GM19351 (cell line): Measurements from ENCODE around the gene OSBPL10.
"Not testable (repeated sequence)": the region's sequence is repeated elsewhere in the genome, so short reads cannot be mapped to it uniquely, and the experiment has no call there.

ENCODE experiments used
- ATAC-seq: cut with Tn5 transposase; IDR thresholded peaks from one replicate; pipeline ENCODE4 v1.9.1; 2021; ENCODE audit warnings: mild to moderate bottlenecking, moderate library complexity; ENCODE audit not compliant: unreplicated experiment

OSBPL10 gene

DNA sequence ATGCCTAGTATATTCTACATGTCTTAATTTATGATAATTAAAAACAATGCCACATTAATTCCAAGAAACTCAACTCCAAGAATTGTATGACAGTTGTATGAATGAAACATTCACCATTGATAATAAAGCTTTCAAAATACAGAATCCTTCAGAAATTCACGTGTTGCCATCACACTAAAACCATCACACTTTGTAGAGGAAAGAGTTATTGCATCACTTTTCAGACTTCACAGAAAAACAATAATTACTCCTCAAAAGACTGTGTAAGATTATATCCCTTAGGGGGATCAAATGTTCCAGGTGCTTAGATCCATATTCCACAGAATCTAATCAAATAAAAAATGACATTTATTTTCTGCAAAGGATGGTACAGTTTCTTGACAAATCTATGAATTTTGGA is 85.0 kb downstream of the OSBPL10 start:
- ATAC-seq, result no peak

DNA sequence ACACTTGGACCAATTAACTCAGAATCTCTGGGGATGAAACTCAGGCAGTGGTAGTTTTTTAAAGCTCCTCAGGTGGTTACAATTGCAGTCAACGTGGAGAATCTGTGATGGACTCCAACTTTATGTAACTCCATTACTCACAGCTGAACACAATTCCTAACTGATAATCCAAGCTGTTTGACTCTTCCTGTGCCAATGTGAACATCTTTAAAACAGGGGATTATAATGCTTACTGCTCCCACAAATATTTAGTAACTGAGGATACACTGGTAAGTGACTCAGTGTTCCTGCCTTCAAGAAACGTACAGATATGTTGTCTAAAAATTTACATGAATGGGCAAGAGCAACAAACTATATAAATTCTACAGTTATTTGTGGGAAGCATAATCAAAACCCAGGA is 85.6 kb downstream of the OSBPL10 start:
- ATAC-seq, result no peak

DNA sequence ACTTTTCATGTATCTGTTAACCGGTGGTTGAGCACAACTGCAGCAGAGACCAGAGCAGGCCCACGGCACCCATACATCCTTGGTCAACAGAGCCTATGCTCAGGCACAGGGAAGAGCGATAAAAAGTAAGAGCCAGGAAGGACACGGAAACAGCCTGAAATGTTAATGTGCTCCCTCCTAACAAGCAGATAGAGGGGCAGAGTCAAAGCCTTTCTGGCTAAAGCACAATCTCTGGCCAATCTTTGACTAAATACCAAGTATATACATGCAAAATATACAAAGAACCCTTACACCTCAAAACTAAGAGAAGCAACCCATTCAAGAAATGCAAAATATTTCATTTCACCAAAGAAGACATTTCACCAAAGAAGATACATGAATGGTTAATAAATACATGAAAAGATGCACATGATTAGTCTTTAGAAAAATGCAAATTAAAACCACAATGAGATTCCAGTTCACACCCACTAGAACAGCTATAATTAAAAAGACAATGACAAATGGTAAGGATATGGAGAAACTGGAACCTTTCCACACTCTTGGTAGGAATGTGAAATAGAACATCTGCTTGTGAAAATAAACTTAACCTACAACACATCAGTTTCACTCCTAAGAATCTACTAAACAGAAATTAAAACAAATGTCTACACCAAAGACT is 88.0 kb downstream of the OSBPL10 start:
- ATAC-seq, result no peak

DNA sequence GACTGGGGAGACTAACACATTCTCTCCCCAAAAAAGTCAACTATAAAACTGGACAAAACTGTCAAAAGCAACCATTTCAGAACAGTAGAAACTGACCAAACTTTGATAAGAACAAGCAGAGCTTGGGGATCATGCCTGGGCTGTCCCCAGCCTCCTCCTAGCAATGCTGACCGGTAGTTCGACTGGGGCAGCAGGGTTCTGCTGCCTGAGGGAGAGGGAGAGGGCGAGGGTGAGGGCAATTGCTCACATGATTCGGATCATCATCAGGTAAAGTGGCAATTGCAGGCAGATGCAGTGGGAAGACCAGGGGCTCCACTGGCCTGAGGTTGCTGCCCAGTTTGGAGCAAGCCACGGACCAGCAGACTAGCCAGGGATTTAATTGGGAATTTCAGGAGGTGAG is 88.6 kb downstream of the OSBPL10 start:
- ATAC-seq, result no peak

DNA sequence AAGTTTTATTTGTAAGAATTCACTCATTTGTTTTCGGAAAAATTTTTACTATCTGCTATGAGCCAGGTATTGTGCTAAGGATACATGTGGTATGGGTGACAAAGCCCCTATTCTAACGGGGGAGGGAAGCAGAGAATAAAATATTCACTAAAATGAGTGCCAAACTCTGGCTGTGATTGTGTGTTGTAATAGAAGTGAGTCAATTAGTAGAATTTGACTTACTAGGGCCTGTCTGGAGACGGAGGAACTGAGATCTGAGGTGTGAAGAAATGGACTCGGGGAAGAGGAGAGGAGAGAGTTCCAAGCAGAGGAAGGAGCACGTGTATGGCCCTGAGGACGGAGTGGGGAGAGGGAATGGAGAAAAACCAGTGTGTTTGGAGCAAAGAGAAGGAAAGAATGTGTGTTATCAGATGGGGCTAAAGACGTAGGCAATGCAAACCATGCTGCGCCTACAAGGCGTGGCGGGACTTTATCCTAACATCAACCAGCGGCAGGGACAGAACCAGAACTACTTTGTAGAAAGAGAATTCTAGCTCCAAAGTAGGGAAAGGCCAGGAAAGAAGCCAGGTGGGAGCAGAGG is 89.1 kb downstream of the OSBPL10 start:
- no peak for ATAC-seq

DNA sequence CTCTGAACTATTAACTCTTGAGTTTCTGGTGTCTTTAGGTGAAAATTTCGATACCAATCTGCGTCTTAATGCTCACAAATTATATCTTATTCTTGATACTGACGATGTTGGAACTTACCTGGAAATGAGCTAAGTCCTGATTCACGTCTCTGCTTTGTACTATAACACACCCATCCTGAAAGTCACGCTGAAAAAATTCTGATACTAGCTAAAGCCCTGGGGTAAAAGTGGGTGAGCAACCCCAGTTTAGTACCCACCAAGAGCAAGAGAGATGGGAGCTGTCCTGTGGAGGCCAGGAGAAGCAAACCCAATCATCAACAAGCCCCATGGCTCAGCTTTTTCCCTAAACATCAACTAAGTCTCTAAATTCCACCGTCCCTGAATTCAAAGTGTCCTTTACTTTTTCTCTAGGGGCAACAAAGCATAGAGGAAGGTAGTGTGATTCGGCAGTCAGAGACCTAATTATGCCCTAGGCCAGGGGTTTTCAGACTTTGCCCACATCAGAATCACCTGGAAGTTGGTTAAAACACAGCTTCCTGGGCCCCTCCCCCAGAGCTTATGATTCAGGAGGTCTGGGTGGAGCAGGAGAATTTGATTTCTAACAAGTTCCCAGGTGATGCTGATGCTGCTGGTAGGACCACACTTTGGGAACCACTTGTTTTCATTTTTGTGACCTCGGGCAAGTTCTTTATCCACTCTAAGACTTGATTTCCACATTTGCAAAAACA is 90.2 kb downstream of the OSBPL10 start:
- no peak for ATAC-seq

DNA sequence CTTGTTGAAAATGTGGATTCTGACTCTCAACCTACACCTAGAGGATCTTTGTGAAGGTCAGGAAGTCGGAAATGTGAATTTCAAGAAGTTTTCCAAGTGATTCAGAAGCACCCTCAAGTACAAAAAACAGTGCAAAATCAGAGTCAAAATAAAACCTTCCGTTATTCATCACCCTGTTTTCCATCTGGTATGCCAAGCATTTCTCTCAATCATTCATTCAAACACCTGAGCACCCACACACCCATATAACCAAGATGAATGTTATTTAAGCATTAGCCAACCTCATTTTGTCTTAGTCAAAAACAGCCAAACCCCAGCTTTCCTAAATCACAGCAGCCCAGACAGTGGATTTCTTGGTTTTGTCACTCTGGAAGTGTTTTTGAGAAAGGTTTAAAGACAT is 91.1 kb downstream of the OSBPL10 start:
- ATAC-seq, result no peak

DNA sequence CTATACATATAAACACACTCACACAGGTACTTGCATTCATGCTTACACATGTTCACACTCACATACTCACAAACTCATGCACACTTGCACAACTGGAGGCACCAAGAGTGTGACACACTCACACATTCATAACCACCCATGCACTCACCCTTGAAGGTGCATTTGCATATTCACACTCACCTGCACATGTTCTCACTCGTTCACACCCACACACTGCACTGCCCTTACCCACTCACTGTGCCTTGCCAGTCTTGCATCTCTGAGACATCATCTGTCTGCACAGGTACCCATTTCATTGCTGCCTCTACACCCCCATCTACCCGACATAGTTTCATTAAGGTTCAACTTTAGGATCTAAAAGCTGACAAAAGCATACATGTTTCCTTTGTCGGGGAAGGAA is 95.8 kb downstream of the OSBPL10 start:
- ATAC-seq, result no peak

DNA sequence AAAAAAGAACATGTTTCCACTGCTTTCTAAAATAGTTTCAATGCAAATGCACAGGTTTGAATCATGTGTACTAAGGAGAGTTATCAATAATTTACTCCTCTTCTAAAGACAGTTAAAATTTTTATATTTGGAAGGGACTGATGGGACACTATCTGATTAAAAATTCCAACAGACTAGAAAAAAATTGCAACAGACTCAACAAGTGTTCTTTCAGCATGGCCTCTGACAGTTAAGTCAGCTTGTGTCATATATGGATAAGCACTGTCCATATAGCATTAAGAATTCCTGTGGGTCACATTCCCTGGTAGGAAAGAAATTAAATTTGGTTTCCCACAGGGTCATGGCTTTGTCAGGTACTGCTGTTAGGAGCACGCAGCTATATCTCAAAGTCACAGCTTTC is 96.8 kb downstream of the OSBPL10 start:
- ATAC-seq, result no peak

DNA sequence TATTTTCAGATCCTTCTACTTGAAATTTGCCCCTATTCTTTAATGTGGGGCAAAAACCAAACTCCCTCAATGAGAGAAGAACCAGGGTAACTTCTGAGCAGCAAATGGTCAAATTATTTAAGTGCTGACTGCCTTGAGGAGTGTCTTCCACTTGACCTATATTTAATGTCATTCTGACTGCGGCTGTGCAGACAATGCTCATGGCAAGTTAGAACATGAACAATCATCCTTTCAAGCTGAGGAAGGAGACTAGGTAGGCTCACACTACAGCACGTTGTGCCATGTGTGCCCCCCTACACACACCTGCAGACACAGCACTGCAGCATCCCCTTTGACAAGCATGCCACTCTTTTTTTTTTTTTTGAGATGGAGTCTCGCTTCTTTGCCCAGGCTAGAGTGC is 98.2 kb downstream of the OSBPL10 start:
- ATAC-seq, result no peak

DNA sequence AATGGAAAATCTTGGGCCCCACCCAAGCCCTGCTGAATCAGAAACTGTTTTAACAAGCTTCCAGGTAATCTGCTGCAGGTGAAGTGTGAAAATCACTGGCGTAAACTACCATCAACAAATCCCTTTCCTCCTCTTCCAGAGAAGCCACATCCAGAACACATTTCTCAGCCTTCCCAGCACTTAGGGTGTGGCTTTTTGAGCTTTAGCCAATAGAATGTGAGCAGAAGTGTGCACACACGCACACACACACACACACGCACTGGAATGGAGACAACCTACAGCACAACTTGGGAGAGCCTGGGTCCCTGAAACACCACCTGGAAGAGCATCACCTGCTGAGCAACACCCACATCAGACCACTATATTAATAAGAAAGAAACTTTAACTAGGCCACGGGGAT is 98.6 kb downstream of the OSBPL10 start:
- ATAC-seq, result no peak

DNA sequence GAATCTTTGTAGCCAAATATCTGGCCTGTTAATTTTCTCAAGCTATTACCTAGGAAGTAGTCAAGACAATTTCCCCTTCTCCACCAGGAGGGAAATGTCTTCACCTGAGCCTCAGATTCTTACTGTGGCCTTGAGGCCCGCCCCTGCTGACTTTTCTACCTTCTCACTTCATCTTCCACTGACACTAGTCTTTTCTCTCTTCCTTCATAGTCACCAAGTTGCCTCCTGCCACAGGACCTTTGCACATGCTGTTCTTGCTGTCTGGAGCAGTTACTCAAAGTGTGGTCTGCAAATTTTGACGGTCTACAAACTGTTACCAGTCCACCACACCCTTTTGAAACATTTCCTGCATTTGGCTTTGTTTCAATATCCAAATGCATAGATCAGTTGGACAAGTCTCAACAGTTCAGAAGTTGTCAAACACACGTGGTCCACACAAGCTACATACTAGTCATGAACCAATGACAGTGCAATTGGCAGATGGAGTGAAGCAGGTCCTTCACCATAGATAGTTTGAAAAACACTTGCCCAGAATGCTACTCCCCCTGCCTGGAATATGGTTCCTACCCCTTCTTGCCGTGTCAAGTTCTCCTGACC is 100.5 kb downstream of the OSBPL10 start:
- no peak for ATAC-seq

DNA sequence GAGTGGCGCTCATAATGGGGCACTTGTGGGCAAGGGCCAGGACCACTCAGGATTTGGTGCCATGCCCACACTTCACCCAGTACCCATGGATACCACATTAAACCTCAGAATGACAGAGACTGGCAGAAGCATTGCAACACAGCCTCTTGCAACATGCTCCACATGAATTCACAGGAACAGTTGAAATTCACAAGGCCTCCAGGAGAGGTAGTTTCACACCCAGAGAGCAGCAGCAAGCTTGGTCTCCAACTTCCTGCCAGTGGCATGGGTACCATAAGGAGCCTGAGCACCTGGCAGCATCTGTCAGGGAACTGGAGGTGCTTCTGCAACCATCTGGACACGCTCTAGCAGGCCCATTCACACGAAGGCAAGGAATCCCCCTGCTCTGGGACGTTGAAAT is 101.0 kb downstream of the OSBPL10 start:
- ATAC-seq, result no peak

DNA sequence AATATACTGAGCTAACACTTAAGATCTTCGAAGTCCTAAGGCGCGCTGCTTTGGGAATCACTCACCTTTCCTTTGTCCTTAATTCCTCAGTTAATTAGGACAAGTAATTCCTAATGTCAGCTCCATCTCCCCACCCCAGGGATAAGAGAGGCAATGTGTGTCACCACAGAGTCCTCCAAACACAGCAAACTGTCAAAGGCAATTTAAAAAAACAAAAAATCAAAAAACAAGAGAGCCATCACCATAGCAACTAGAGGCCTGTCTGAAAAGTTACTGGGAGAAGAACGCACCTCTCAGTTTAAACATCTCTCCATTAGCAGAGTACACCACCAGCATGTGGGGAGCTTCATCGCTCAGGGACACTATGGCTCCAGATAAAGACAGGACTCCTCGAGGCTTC is 101.7 kb downstream of the OSBPL10 start:
- no peak for ATAC-seq

DNA sequence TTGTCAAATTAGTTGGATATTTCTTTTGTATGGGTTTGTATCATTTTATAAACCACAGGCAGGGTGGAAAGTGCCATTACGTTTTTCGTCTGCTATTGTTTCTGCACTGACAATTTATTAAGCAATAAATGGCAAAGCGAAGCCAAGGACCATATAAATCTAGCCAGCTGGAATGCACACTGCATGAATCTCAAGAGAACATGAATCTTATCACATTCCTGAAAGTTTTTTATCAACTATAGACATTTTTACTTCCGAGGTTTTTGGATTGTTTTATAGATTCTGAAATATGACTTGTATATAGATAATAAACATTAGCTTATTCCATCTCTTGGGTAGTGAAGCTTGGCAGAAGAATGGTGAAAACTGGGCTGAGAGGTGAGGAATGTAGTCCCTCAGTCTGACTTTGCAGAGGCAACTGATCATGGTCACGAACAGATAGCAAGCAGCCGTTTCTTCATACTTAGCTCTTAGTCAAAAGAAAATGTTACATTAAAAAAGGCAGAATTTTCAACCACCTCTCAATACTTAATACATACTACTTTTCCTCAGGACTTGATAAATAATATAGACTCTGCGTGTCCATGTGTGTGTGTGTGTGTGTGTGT is 102.7 kb downstream of the OSBPL10 start:
- ATAC-seq, result no peak

DNA sequence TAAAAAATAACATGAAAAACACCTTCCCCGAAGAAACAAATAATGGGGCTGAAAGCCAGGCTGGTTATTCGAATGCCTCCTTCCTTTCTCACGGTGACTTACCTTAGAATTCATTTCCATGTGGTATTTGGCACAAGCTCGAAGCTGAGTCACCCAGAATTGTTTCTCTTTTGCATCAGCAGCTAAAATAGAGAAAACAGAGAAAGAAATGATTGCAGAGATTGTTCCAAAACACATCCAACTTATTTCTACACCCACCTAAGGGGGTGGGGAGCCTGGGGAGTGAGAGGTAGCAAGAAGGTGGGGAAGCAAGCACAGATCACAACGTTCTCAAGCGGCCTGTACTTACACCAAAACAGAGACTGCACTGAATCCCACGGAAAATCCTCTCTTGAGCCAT is 104.7 kb downstream of the OSBPL10 start:
- ATAC-seq, result no peak

DNA sequence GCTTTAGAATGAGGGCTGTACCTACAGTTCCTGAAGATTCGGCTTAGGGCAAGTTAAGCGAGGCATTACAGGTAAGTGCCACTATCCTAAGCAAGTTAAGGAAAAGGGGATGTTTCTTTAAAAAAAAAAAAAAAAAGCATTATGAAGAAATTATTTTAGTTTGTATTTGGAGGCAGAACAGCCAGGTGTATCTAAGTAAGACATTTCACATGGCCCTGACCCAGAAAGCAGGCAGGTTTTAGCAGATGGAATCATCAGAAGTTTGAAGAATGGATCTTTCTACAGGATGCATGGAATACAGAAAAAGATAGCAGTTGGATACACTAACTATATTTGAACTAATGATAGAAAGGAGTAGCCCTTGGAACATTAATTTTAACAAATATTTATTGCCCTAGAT is 105.6 kb downstream of the OSBPL10 start:
- ATAC-seq, result no peak

DNA sequence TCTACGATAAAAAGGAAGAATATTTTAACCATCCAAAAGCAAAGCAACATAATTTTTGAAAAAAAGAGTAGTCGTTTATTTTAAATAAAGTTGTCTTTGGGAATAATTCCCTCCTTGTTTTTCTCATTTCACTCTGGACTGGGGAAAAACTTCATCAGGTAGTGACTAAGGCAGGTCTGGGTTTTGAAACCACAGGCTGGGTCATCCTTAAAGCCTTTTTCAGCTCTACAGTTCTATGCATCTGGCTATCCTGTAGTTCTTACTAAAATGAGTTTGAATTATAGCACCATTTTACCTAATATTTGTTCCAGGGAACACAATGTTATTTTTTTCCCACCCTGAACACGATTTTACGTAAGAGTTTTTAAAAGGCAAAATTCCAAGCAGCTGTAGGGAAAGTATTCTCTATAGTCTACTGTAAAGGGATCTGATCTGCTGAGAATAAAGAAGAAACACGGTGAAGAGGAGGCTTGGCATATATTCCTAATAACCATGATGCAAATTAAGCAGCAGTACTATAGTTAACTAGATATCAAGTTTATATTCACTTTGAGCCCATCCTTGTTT is 107.7 kb downstream of the OSBPL10 start:
- ATAC-seq, result no peak

DNA sequence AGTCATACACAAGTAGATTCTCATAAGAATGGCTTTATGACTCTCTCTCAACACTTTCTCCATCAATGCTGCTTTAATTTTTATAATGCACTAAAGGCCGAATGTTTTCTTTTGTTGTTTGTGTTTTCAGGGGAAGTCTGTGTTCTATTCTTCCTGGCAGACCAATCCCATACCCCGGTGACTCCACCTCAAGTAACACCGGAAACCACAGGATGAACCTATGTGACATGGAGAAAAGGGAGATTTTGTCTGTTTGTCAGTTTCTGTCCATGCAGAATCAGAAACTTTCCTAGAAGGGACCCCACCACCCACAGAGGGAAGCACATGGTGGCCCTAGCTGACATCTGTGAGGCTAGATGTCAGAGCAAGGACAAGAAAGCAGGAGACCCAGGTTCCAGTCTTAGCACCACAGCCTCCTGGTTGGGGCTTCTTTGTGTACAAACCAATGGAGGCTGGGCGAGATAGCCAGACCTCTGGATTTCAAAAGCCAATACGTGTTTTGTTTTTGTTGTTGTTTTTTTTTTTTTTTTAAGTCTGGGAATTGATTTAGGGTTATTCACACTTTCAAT is 109.0 kb downstream of the OSBPL10 start:
- ATAC-seq, result no peak

DNA sequence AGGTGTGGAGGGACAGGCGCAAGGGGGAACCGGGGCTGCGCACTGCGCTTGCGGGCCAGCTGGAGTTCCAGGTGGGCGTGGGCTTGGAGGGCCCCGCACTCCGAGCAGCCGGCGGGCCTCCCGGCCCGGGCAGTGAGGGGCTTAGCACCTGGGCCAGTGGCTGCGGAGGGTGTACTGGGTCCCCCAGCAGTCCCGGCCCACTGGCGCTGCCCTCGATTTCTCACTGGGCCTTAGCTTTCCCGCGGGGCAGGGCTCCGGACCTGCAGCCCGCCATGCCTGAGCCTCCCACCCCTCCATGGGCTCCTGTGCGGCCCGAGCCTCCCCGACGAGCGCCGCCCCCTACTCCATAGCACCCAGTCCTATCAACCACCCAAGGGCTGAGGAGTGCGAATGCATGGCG is 111.0 kb downstream of the OSBPL10 start:
- not testable (repeated sequence) for ATAC-seq

DNA sequence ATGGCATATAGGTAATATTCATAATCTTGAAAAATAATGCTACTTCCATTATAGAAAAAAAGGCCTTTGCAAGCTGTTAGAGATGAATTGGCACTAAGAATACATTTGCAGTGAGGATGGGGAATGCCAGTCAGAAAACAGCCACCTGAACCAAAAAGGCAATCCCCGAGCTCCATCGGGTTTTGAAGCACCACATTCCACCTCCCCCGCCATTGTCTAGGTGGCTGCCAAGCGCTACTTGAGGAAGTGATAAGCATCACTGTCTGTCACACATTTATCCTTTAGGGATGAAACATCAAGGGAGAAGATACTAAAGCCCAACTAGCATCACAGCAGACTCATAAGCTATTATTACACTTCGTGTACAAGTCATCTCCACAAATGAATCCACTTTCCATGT is 112.8 kb downstream of the OSBPL10 start:
- ATAC-seq, result no peak
